AG10803 (cell line): Measurements from ENCODE around the gene PTPRO.

Experiments used
- DNase-seq: peaks from one replicate; pipeline ENCODE4 v3.0.0; 2010; ENCODE audit warnings: low read depth
- H3K4me3 ChIP-seq: 2 replicates; pipeline ENCODE4 v1.5.1; 2011; ENCODE audit warnings: mild to moderate bottlenecking, low read length, control low read depth
- CTCF ChIP-seq: conservative IDR thresholded peaks from 2 replicates; pipeline ENCODE4 v1.5.1; 2011; ENCODE audit warnings: mild to moderate bottlenecking, low read length, control low read depth, inconsistent platforms

PTPRO gene

GRCh38 chr12:15481846-15482245, 159.5 kb downstream of the PTPRO start:
- TF ChIP-seq CTCF: no peak
- no peak overlapping the region for H3K4me3 ChIP-seq
- DNase-seq: no peak

- no peak for TF ChIP-seq CTCF
- H3K4me3 ChIP-seq: no peak overlapping the region
- DNase-seq: no peak
These were observed 163.2 kb downstream of the PTPRO start for GRCh38 chr12:15485466-15485865.

GRCh38 chr12:15486859-15487258, 164.6 kb downstream of the PTPRO start:
- no peak for DNase-seq
- TF ChIP-seq CTCF: no peak
- H3K4me3 ChIP-seq: no peak overlapping the region

- no peak for DNase-seq
- no peak overlapping the region for H3K4me3 ChIP-seq
- TF ChIP-seq CTCF: no peak
These were observed 166.2 kb downstream of the PTPRO start for GRCh38 chr12:15488481-15488880.

- no peak overlapping the region for H3K4me3 ChIP-seq
- TF ChIP-seq CTCF: no peak
- no peak for DNase-seq
These were observed 172.2 kb downstream of the PTPRO start for GRCh38 chr12:15494329-15495046.

- DNase-seq: no peak
- TF ChIP-seq CTCF: no peak
These were observed 173.4 kb downstream of the PTPRO start for GRCh38 chr12:15495746-15496145.

GRCh38 chr12:15496738-15497137, 174.4 kb downstream of the PTPRO start:
- no peak for DNase-seq
- no peak overlapping the region for H3K4me3 ChIP-seq
- no peak for TF ChIP-seq CTCF

More at GRCh38 chr12:15495746-15496145, 173.4 kb downstream of the PTPRO start:
- H3K4me3 ChIP-seq: no peak overlapping the region
